RWPE2 (cell line): ENCODE results near the gene ISM1.

Source experiments
- ATAC-seq: fragments of 200-7000 bp; cut with Tn5 transposase; 3 replicates; pipeline ENCODE4 v1.9.1; 2021; ENCODE audit warnings: low read depth
- DNase-seq: peaks from one replicate; pipeline ENCODE4 v3.0.0-alpha.2; 2020; ENCODE audit warnings: low spot score
- H3K27ac ChIP-seq: fragments of 450-650 bp; 2 replicates; pipeline ENCODE4 v1.5.1; 2017; ENCODE audit warnings: mild to moderate bottlenecking; ENCODE audit not compliant: poor library complexity, severe bottlenecking
- H3K27me3 ChIP-seq: fragments of 250-450 bp; sonication (Bioruptor Pico); 2 replicates; pipeline ENCODE4 v1.5.1; 2021; ENCODE audit warnings: mild to moderate bottlenecking, moderate library complexity; ENCODE audit not compliant: insufficient read depth, poor library complexity, severe bottlenecking
- H3K36me3 ChIP-seq: fragments of 250-450 bp; sonication (Bioruptor Pico); 2 replicates; pipeline ENCODE4 v1.5.1; 2020; ENCODE audit warnings: low read depth, mild to moderate bottlenecking, moderate library complexity
- H3K4me1 ChIP-seq: fragments of 250-450 bp; sonication (Bioruptor Pico); 2 replicates; pipeline ENCODE4 v1.5.1; 2021; ENCODE audit warnings: mild to moderate bottlenecking, moderate library complexity; ENCODE audit not compliant: insufficient read depth, poor library complexity, severe bottlenecking
- H3K4me3 ChIP-seq: fragments of 250-450 bp; sonication (Bioruptor Pico); 2 replicates; pipeline ENCODE4 v1.5.1; 2021; ENCODE audit warnings: mild to moderate bottlenecking, moderate library complexity; ENCODE audit not compliant: severe bottlenecking
- H3K9me3 ChIP-seq: fragments of 250-450 bp; sonication (Bioruptor Pico); 2 replicates; pipeline ENCODE4 v1.5.1; 2021; ENCODE audit warnings: mild to moderate bottlenecking, moderate library complexity; ENCODE audit not compliant: severe bottlenecking
- CTCF ChIP-seq: fragments of 450-650 bp; IDR thresholded peaks from one replicate; pipeline ENCODE4 v1.5.1; 2017; ENCODE audit warnings: mild to moderate bottlenecking, moderate library complexity; ENCODE audit not compliant: poor library complexity, severe bottlenecking

Gene ISM1

DNA sequence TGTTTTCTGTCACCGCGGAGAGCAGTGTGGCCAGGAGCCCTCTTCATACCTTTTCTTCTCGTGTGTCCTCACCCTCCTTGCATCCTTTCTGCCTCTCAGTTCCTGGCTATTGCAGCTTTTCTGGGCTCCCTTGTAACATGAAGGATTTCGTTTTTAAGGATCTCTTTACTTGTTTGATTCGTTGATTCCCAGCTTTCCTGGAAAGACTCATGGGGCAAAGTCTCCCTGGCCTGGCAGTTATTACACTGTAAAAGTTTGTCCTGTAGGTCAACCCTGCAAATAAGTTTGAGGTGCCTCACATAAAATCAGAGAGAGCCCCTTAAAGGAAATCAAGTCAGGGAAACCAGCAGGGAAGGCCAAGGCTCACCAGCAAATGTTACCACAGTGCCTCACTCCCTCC is 70.1 kb downstream of the ISM1 start:
- TF ChIP-seq CTCF = no peak
- Histone ChIP-seq H3K27ac (no peak overlapping the region), H3K9me3 (no peaks in the 10 kb centered on the region), H3K4me1 (peaks cover 11% of the 10 kb centered on the region), H3K4me3 (no peak overlapping the region), H3K27me3 (no peaks in the 10 kb centered on the region), H3K36me3 (no peaks in the 10 kb centered on the region)
- ATAC-seq (no peak), DNase-seq (no peak)

DNA sequence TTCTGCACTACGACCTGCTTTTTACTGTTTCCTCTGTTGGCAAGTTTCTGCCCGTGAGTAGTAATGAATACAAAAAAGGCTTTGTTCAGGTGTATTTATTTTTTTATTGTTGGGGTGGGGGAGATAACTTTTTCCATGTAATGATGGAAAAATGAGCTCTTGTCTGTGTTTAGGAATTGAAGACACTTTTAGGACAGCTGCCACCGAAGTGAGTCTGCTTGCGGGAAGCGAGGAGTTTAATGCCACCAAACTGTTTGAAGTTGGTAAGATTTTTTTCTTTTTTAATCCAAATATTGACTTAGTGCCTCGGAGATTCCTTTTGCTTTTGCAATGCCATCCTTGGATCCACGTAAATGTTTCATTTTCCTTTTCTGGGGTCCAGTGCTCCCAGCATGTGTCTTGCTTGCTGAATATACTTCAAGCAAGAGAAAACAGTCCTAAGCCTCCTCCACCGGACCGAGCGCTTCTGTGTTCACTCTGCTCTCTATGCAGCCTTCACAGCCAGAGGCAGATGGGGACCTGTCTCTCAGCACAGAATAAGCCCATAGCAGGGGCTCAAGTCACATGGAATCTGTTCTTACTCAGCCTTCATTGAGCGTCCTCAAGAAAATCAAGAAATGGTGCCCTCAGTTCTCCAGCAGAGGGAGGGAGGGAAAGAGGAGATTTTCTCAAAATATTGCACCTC is 71.3 kb downstream of the ISM1 start:
- Histone ChIP-seq H3K27ac (no peak overlapping the region), H3K36me3 (no peaks in the 10 kb centered on the region), H3K4me3 (no peak overlapping the region), H3K9me3 (no peaks in the 10 kb centered on the region), H3K4me1 (no peaks in the 10 kb centered on the region), H3K27me3 (no peaks in the 10 kb centered on the region)
- TF ChIP-seq CTCF = no peak
- no peak for ATAC-seq
- no peak for DNase-seq

DNA sequence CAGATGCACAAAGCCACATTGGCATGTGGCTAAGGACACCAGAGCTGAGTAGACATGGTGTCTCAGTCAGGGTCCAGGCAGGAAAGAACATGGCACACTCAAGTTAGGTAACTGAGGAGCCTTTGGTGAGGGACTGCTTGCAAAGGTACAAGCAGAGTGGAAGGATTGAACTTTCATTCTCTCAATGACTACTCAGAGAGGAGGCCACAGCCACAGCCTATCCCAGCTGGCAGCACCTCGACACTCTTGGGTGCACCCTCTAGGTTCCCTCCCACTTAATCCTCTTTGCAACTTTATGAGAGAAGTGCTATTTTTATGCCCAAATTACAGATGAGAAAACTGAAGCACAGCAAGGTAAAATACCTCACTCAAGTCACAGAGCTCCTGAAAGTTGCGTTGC is 73.4 kb downstream of the ISM1 start:
- no peak for TF ChIP-seq CTCF
- Histone ChIP-seq H3K4me3 (no peak overlapping the region), H3K27me3 (no peaks in the 10 kb centered on the region), H3K4me1 (no peaks in the 10 kb centered on the region), H3K9me3 (no peaks in the 10 kb centered on the region), H3K36me3 (no peaks in the 10 kb centered on the region), H3K27ac (no peak overlapping the region)
- DNase-seq = no peak
- ATAC-seq = no peak

- Histone ChIP-seq H3K9me3 (no peaks in the 10 kb centered on the region), H3K27ac (no peak overlapping the region), H3K4me1 (peaks cover under 1% of the 10 kb centered on the region), H3K4me3 (no peak overlapping the region), H3K27me3 (no peaks in the 10 kb centered on the region), H3K36me3 (no peaks in the 10 kb centered on the region)
- no peak for TF ChIP-seq CTCF
- DNase-seq (no peak), ATAC-seq (no peak)
Measured at GRCh38 chr20:13295637-13296036, 74.6 kb downstream of the ISM1 start.

DNA sequence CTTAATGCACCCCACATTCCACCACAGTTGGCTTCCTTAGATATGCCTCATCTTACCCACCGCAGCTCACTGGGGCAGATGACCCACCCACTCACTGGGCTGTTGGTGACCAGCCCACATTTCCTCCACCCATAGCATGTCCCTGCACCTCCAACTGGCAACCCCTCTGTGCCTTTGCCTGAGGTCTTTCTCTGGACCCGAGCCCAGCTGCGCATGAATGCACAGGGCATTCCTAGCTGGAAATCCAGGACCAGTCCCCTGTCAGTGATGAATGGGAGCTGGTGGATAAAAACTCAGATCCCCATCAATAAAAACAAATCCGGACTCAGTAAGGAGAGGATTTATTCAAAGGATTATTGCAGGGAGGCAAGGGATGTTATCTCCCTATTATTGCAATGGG is 75.0 kb downstream of the ISM1 start:
- no peaks in the 10 kb centered on the region for H3K27me3 ChIP-seq
- no peaks in the 10 kb centered on the region for H3K36me3 ChIP-seq
- ATAC-seq (no peak), DNase-seq (no peak)
- no peaks in the 10 kb centered on the region for H3K9me3 ChIP-seq
- no peak overlapping the region for H3K27ac ChIP-seq
- H3K4me3 ChIP-seq = no peak overlapping the region
- H3K4me1 ChIP-seq = peaks cover 5% of the 10 kb centered on the region
- TF ChIP-seq CTCF = no peak
